ENCODE data around the gene MDP1.

GRCh38 chr14:24187539-24187915 lies 28.3 kb downstream of the MDP1 start:
- no peak for TF ChIP-seq YY1 (IDR thresholded peaks at IDR 0.05; ENCODE audit: insufficient read depth, insufficient read length)
- TF ChIP-seq SUZ12 (IDR thresholded peaks at IDR 0.05; ENCODE audit: extremely low read depth, insufficient read depth, insufficient read length): no peak

Data from NT2/D1 (cell line).